NCI-H2029 treated with DMSO at 0.1 percent for 48 hours (cell line): ENCODE measurements around the gene GAB2.

Experiments
- DNase-seq: peaks from one replicate; lab custom pipeline; 2025; lab: John Stamatoyannopoulos, UW

Gene GAB2

GRCh38 chr11:78343303-78343702 is 74.3 kb downstream of the GAB2 start:
- DNase-seq, result no peak

- DNase-seq, result no peak
Observed at GRCh38 chr11:78341841-78342240, 75.8 kb downstream of the GAB2 start.

DNA sequence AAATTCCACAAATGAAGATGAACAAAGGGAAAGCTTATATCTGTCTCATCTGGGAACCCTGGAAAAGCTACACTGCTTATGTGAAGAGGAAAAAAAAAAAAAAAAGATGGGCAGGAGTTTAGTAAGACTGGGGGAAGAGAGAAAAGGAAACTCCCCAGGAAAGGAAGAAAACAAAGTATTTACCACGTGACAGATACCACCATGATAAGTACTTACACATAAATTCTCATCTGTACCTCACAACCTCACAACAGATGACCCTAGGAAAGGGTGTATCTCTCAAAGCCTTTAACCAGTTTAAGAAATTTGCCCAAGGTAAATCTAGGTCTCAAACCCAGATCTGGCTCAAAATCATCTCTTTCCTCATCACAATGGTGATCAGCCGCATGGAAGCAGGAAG is 77.1 kb downstream of the GAB2 start:
- DNase-seq, result no peak

- DNase-seq, result no peak
Observed at GRCh38 chr11:78339945-78340344, 77.7 kb downstream of the GAB2 start.

DNA sequence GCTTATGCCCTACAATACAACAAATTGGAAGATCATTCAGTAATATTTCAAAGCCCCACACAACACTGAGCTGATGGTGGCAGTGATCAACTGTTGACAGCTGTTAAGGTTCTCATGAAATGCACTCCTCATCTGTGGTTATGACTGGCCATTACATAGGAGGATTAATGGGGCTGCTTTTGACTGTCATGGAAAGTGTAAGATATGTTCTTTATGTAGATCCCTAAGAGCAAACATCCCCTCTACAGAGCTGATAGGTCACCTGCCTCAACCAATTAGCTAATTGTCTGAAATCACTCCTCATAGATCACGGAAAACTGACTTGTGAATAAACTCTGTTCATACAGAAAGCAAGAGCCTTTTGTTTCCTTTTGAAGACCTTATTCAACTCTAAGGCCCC is 78.1 kb downstream of the GAB2 start:
- no peak for DNase-seq

- DNase-seq, result no peak
Observed at GRCh38 chr11:78338702-78339101, 78.9 kb downstream of the GAB2 start.

DNA sequence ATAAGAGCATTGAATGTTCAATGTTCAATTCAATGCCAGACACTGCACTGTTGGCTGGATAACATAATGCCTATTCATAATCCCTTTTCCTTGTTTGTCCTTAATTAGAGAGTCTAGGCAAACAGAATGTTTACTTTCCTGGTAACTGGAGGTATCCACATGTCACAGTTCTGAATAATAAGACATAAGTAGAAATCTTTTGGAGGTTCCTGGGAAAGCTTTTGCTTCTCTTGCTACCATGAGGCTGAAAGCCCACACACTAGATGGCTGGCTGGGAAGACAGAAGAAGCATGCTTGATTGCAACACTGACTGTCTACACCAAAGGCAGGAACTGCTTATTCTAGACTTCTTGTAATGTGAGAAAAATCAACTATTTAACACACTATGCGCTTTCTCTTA is 79.5 kb downstream of the GAB2 start:
- DNase-seq, result peak; percentile 39

DNA sequence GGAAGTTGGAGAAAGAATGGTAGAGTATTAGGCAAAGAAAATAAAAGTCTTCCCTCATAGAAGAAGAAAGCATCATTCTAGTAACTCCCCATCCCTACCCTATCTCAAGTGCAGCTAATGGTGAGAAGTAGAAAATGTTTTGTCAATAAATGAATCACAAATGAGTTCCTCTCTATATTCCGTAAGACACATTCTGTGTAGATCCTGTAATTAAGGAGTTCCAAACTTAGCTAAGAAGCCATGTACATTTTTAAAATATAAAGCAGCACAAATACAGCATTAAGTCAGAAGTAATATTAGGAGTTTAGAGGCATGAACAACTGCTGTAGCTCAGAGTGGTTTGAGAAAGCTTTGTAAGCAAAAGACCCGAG is 80.1 kb downstream of the GAB2 start:
- no peak for DNase-seq

- DNase-seq, result no peak
Observed at GRCh38 chr11:78336877-78337553, 80.6 kb downstream of the GAB2 start.

- no peak for DNase-seq
Observed at GRCh38 chr11:78334109-78334508, 83.5 kb downstream of the GAB2 start.

- no peak for DNase-seq
Observed at GRCh38 chr11:78332872-78333271, 84.7 kb downstream of the GAB2 start.

GRCh38 chr11:78332174-78332866 is 85.3 kb downstream of the GAB2 start:
- no peak for DNase-seq

DNA sequence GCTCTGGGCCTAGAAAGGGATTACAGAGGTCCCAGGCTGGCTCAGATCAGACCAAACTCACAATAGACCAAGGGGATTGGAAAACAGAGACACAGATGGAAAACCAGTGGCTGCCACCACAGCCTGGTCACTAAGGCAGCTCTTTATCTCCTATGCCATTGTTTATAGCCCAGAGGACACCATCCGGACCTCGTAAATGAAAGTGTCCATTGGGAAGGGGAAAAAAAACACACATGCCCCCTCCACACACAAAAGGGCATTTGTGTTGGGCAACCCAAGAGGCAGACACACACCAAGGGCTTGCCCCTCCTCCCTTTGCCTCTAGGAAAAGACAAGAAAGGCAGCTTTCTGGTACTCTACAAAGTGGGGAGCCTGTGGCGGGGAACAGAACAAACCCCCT is 85.9 kb downstream of the GAB2 start:
- DNase-seq, result no peak

DNA sequence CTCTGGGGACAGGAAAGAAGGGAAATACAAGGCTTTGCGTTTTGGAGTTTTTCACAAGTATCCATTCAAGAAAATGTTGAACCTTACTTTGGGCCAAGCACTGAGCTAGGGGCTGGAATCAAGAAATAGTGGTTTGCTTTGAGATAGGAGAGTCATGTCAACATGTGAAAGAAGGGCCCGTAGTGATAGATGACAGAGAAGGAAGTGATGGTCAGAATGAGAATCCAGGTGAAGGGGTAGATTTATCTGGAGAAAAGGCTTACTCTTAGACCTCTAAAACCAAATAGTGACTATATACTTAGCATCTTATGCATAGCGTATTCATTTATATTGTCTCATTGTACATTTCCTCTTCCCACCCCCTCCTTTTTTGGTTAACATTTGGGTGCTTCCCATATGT is 87.3 kb downstream of the GAB2 start:
- no peak for DNase-seq

DNA sequence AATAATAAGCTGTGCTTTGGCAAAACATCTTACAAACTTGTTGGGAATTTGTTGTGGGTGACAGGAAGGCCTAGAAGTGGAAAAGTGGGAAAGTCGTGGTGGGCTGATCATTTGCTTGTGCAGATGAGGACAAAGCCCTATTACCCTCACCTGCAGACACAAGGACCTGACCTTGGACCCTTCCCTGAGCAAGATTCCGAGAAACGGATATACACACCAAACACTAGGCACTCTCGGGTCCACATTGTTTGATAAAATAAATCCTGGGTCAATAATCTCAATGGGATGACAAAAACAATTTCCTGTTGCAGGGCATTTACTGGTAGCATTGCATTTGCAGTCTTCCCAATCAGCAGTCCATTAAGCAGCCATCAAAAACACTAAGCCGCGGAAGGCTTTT is 89.7 kb downstream of the GAB2 start:
- no peak for DNase-seq

GRCh38 chr11:78325274-78325781 is 92.3 kb downstream of the GAB2 start:
- DNase-seq, result no peak

DNA sequence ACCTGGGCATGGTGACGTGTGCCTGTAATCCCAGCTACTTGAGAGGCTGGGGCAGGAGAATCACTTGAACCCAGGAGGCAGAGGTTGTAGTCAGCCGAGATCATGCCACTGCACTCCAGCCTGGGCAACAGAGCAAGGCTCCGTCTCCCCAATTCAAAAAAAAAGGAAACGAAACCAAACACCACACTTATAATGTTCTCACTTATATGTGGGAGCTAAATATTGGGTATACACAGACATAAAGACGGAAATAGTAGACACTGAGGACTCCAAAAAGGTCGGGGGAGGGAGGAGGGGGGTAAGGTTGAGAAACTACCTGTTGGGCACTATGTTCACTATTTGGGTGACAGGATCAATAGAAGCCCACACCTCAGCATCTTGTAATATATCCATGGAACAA is 94.3 kb downstream of the GAB2 start:
- DNase-seq, result no peak

DNA sequence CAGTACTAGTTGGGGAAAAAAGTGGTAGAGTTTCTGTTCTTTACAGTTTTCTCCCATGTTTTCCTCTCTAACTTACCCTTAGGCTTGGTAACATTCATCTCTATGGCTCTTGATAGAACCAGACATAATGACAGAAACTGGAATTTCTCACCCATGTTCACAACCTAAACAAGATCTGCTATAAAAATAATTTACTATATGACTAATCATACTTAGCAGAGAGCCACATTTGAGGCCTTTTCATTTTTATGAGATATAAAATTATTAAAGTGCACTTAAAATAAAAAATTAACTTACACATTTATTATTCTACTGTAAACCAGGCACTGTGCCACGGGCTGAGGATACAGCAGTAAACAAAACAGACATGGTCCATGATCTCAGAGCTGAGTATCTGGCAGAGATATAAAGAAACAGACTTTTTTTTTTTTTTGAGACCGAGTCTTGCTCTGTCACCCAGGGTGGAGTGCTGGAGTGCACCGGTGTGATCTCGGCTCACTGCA is 98.1 kb downstream of the GAB2 start:
- DNase-seq, result no peak

GRCh38 chr11:78318321-78319114 is 99.1 kb downstream of the GAB2 start:
- DNase-seq, result no peak

DNA sequence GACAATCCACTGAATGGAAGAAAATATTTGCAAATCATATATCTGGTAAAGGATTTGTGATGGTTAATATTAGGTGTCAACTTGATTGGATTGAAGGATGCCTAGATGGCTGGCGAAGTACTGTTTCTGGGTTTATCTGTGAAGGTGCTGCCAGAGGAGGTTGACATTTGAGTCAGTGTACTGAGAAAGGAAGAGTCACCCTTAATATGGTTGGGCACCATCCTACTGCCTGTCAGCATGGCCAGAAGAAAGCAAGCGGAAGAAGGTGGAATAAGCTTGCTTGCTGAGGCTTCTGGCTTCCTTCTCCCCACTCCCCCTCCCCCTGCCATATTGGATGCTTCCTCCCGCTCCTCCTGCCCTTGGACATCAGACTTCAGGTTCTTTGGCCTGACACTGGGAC is 101.9 kb downstream of the GAB2 start:
- DNase-seq, result no peak

GRCh38 chr11:78314762-78315161 is 102.9 kb downstream of the GAB2 start:
- no peak for DNase-seq

DNA sequence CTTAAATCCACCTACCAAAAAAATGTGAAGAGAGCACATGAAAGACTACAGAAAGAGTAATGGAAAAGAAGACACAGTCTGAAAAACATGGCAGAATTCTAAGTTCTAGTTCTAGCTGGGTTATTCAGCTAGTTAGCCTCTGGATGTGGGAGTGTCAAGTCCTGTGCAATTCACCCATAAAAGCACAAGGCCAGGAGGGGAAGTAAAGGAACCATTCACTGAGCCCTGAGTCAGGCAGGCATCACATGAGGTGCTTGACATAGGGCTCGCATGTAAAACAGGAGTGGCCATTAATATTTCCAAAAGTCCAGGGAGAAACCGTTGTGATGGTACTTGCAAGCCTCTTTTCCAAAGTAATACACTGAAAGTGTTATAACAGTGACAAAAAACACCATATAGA is 103.7 kb downstream of the GAB2 start:
- no peak for DNase-seq
